Mucosa of gallbladder (tissue), 1 donor: ENCODE measurements around the gene THADA. TPM values are rescaled to one million over a fixed set of nuclear protein-coding genes. Genes with fewer than 3 reads are reported as not detected.

ENCODE experiments used
- DNase-seq: peaks from one replicate; pipeline ENCODE4 v3.0.0-alpha.2; 2020; ENCODE audit warnings: low spot score
- total RNA-seq: library from RNA; stranded (reverse); gene quantifications from one replicate; pipeline ENCODE4 v1.2.1, GENCODE V29; 2021
- donor health status: DM: no; HTN: no; CAD: no.

THADA gene
- total RNA-seq, 1 donor from 2014 or later, result 35.9 TPM

DNA sequence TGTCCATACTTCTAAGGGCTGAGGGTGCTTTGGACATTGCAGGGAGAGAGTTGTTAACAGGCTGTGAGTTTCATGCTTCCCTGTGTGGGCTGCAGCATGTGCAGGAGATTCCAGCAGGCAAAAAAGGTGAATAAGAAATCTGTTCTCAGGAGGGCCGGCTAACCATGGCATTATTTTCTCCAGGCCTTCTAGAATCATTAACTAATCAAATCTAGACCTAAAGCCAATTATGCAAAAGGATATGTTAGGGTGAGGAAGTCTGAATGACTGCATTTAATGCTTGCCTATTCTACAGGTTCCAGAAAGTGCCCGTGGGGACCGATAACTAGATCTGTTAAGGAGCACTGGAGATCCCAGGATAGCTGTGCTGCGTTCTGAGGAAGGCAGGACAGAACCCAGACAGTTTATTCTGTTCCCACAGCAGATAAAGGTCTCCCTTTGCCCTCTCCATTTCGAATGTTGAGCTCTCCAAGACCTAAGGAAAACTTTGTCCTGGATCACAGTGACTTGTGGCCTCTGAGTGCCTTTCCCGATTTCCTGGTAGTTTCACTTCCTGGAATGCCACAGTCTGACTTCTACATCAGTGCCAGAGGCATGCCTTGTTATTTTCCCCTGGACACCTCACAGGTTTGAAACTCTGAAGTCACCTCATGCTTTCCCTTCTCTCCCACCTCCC lies 319.4 kb downstream of the THADA start:
- peak; percentile 33 for DNase-seq

DNA sequence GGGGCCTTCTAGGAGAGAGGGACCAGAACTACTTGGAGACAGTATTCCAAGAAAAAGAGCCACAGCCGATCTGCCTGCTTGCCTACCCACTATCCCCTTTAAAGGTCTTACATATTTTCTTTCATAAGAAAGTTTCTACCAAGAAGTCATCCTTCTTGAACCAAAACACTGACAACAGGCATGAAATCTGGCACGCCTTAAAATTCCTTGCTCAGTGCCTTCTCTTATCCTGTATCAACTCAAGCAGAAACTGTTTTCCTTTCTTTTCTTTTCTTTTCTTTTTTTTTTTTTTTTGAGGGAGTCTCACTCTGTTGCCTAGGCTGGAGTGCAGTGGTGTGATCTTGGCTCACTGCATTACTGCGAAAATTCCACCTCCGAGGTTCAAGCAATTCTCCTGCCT lies 321.1 kb downstream of the THADA start:
- DNase-seq, result no peak

DNA sequence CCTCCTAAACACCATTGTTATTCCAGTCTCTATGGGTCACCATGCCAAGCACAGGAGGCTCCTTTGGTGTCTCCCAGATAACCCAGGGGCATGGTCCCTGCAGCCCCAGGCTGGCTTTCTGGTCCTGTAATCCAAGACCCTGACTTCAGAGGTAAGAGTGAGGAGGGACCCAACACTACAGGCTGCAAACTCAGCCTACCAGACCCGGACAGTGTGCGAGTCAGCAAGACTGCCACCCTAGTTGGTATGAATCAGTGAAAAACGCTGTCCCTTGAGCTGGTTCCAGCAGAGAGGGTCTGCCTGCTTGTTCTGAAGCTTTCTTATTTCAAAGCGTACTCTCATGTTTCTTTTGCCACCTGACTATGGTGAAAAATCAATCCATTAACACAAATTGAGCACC lies 321.8 kb downstream of the THADA start:
- no peak for DNase-seq

GRCh38 chr2:43273529-43273928 lies 322.3 kb downstream of the THADA start:
- no peak for DNase-seq

- no peak for DNase-seq
Observed at GRCh38 chr2:43270930-43271615, 324.8 kb downstream of the THADA start.

DNA sequence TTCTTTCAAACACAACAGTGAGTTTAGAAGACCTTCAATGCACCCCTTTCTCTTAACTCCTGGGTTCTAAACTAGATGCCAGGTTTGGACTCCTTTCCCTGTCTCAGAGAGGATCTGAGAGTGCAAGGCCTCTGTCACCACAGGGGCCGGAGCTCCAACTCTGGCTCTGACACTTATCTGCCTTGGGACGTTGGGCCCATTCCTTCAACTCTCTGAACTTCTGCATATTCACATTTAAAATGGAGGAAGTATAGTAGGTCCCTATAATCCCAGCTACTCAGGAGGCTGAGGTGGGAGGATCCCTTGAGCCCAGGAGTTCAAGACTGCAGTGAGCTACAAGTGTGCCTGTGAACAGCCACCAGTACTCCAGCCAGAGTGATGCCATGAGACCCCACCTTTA lies 325.4 kb downstream of the THADA start:
- no peak for DNase-seq

- peak; percentile 40 for DNase-seq
Observed at GRCh38 chr2:43269706-43270105, 326.1 kb downstream of the THADA start.

GRCh38 chr2:43269074-43269572 lies 326.7 kb downstream of the THADA start:
- DNase-seq, result peak; percentile 76

- DNase-seq, result no peak
Observed at GRCh38 chr2:43268066-43268953, 327.5 kb downstream of the THADA start.

- DNase-seq, result no peak
Observed at GRCh38 chr2:43267381-43267780, 328.5 kb downstream of the THADA start.

DNA sequence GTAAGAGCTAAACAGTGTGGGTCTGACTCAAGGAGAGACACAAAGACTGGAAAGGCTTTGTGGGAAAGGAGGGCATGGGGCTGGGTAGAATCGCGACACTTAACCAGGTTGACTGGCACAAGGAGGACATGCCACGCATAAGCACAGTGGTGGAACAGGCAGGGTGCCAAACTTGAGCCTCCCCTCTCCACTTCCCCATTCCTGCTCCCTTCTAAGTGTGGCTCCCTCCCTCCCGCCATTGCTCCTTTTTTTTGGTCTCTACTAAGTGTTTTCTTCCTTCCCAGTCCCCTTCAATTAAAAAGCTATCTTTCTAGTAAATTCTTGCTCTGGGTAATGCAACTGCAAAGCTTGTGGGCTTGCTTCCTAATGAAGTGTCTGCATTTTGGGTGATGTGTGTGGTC lies 329.1 kb downstream of the THADA start:
- DNase-seq, result peak; percentile 34

DNA sequence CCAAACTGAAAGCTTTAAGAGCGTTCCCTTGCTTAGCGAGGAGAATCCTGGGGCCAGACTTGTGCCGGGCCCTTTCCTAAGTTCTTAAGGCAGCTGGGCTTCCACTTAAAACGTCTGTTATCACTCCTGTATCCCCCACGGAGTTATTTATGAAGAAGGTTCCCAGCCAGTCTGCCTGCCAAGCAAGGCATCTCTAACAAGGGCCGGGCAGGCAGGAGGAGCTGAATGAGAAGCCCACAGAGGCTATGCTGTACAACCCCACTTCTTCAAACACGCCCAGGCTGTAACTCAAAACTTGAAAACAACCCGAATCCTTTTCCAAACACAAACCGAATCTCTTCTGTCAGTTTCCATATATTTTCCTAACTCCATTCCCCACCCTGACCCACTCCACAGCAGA lies 330.4 kb downstream of the THADA start:
- DNase-seq, result no peak

DNA sequence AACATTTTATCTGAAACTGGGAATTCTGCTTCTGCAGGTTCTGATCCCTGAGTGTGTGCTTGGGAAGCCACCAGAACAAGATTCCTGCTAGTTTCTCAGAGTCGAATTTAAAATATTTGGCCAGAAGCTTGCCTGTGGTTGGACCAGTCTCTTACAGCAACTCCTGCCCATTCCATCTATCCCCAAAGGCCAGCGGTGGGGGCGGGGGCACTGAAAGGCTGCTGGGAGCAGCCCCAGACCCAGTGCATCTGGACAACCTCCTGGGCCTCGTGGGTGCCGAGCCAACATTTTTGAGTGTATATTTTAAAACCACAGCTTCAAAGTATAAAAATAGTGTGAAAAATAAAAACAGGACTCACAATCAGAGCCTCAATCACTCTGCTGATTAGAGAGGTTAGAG lies 330.8 kb downstream of the THADA start:
- peak; percentile 45 for DNase-seq

DNA sequence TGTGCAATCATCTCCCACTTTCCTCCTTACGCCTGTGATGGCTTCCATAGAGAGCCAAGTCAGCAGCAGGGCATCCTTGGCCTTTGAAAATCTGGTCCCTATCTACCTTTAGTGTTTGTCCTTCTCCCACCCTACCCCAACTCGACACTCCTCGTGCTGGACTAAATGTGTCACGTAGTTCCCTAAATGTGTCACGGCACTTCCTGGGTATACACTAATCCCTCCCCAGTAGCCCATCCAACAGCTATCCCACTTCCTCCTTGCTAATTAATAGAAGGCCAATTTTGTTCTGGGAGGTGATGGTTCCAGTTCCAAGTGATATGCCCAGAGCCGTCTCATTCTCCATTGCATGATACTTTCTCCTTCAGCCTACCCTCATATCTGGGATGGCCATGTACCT lies 332.9 kb downstream of the THADA start:
- no peak for DNase-seq

DNA sequence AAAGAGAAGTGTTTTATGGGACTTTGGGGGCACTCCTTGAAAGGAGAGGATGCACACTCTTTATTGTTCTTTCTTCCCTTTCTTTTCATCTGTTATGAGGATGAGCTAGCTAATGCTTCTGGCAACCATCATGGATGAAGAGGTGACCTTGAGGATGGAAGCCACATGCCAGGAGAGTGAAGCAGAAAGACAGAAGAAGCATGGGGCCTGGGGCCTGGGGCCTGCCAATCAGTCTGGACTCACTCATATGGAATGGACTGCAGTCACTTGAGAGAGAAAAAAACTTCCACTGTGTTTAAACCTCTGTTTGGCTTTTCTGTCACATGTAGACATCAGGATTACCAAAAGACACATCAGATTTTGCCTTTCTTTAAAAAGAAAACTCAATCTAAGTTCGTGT lies 333.6 kb downstream of the THADA start:
- DNase-seq, result no peak

DNA sequence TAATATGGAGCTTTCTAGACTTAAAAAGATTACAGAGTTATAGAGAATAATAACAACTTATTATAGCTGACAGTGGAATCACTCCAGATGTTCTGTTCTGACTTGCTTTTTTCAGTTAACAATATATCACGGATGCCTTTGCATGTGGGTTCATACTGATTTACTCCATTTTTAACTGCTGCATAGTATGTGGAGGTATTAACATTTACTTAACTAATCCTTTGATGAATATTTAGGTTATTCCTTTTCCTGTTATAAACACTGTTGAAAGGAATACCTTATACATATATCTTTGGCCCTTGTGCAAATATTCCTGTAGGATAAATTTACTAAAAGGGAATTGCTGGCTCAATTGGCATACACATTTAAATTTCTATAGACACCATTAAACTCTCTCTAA lies 336.3 kb downstream of the THADA start:
- DNase-seq, result no peak

- no peak for DNase-seq
Observed at GRCh38 chr2:43258547-43259156, 337.2 kb downstream of the THADA start.

DNA sequence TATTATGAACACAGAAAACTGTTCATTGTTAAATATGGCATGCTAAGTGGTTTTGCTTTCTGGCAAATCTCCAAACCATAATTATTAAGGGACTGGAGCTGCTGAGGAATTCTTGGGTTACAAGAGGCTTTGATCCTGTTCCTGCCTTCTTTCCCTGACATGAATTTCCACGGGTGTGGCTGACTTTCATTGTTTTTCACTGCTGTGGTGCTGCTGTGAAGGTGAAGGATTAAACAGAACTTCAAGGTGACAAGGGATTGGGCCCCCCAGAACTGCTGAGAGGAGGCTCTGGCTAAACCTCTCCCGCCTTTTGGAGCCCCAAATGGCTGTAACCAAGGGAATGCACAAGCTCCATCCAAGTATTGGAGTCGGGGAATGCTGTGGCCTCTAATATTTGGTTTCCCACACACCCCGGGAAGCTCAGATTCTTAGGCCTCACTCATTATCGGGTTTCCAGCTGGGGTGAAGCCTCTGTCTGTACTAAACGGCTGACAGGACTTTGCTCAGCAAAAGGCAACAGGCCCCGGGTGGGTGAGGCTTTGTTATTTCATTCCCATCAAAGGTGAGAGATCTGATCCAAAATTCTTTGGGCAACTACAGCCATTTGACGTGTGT lies 340.4 kb downstream of the THADA start:
- DNase-seq, result no peak

DNA sequence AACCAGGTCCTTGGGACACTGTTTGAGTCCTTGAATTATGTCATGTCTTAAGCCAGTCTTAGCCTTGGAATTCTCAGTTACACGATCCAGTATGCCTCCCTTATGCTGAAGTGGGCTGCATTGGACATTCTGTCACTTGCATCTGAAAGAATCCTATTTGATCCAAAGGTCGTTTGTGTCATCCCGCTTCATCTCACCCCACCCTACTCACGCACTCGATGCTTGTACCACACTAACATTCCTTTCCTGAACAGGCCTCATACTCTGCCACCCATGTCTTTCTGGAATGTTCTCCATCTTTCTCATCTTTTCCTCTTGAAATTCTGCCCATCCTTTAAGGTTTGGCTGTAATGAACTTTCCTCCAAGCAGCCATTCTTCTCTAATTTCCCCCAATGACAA lies 341.5 kb downstream of the THADA start:
- no peak for DNase-seq

DNA sequence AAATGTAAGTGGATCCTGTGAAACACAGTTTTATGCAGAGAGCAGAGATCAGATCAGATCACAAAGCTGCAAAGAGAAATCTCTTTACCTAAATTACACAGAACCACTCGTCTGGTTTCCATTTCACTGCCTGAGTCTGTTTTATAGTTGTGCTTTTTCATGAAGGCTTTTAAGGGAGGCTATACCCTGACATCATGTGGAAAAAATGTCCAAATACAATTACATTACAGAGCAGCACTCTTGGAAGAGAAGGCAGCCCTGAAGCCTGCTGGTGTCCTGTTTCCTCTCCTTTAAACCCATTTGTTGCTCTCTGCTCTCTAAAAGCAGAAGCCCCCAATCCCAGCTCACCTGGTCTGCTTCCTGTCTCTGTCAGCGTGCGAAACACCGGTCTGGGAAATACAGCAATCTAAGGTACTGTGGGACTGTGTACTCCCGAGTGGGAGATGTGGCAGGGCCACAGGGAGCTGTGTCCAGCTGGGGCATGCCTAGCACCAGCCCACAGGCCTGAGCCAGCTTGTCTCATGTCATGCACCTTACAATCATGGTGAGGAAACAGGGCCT lies 344.6 kb downstream of the THADA start:
- DNase-seq, result no peak

DNA sequence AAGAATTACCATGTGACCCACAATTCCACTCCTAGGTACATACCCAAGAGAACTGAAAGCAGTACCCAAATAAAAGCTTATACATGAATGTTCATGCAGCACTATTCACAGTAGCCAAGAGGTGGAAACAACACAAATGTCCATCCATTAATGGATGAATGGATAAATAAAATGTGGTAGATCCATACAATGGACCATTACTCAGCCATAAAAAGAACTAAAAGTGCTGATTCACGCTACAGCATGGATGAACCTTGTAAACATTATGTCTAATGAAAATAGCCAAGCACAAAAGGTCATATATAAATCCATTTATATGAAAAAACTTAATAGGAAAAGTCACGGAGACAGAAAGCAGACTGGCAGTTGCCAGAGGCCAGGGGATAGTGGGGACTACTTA lies 345.8 kb downstream of the THADA start:
- no peak for DNase-seq
